NCI-H1105 treated with DMSO at 0.1 percent for 48 hours (cell line): ENCODE measurements around the gene PLEKHA4.
"Not testable (repeated sequence)": the region's sequence is repeated elsewhere in the genome, so short reads cannot be mapped to it uniquely, and the experiment has no call there.

ENCODE experiments used
- DNase-seq: peaks from one replicate; lab custom pipeline; 2025; lab: John Stamatoyannopoulos, UW

Gene PLEKHA4

GRCh38 chr19:48797103-48797502 is 71.3 kb downstream of the PLEKHA4 start:
- no peak for DNase-seq

GRCh38 chr19:48796298-48797083 is 71.9 kb downstream of the PLEKHA4 start:
- DNase-seq, result no peak

GRCh38 chr19:48795685-48796070 is 72.7 kb downstream of the PLEKHA4 start:
- DNase-seq, result no peak

- peak; percentile 95 for DNase-seq
Observed at GRCh38 chr19:48795055-48795684, 73.2 kb downstream of the PLEKHA4 start.

- DNase-seq, result no peak
Observed at GRCh38 chr19:48794291-48794690, 74.1 kb downstream of the PLEKHA4 start.

- no peak for DNase-seq
Observed at GRCh38 chr19:48793271-48793670, 75.1 kb downstream of the PLEKHA4 start.

GRCh38 chr19:48787331-48787730 is 81.1 kb downstream of the PLEKHA4 start:
- not testable (repeated sequence) for DNase-seq
